SK-N-SH (cell line): Measurements from ENCODE around the gene PRKCQ. TPM values are rescaled to one million over a fixed set of nuclear protein-coding genes. Genes with fewer than 3 reads are reported as not detected.

Experiments
- CTCF ChIA-PET: fragments of 300-600, 350-600 bp; formaldehyde crosslinking; extraction: SDS; loops from one replicate; lab custom pipeline; 2021; lab: Yijun Ruan, JAX
- POLR2A ChIA-PET: fragments of 350-600 bp; sonication (Branson Sonifier 250); formaldehyde crosslinking; extraction: SDS; loops from one replicate; lab custom pipeline; 2020; ENCODE audit warnings: antibody characterized with exemption, inconsistent platforms; lab: Yijun Ruan, JAX
- DNase-seq: peaks from one replicate; pipeline ENCODE4 v3.0.0; 2012
- H2AFZ ChIP-seq: fragments of 200-600 bp; sonication (generic); 2 replicates; pipeline ENCODE4 v1.8.1; 2016; ENCODE audit warnings: antibody characterized with exemption, mild to moderate bottlenecking, low read depth
- H3F3A ChIP-seq: fragments of 200-600 bp; sonication (generic); replicated peaks from 2 replicates; pipeline ENCODE3; 2016; ENCODE audit warnings: antibody characterized with exemption, mild to moderate bottlenecking; ENCODE audit not compliant: insufficient read depth
- H3K27ac ChIP-seq, 2 experiments: fragments of 200-500 bp in 1 of 2; fragments of 200-600 bp in 1 of 2; sonication (Bioruptor generic) in 1 of 2; sonication (generic), shearing (Covaris generic) in 1 of 2; 2 replicates each; pipeline versions ENCODE4 v1.5.1 to v1.6.1; 2014 to 2016; ENCODE audit warnings: low read depth in 2 of 2, inconsistent platforms in 1 of 2, low read length in 1 of 2, mild to moderate bottlenecking in 1 of 2, mixed read lengths in 1 of 2
- H3K27me3 ChIP-seq: fragments of 200-600 bp; sonication (generic), shearing (Covaris generic); 2 replicates; pipeline ENCODE4 v1.6.1; 2016; ENCODE audit warnings: mixed run types; ENCODE audit not compliant: insufficient read depth
- H3K36me3 ChIP-seq, 2 experiments: fragments of 200-500 bp in 1 of 2; fragments of 200-600 bp in 1 of 2; sonication (Bioruptor generic) in 1 of 2; sonication (generic) in 1 of 2; replicated peaks in 1 of 2; 2 replicates each; pipeline versions ENCODE3 to v1.5.1; 2014 to 2016; ENCODE audit warnings: low read length in 1 of 2, mild to moderate bottlenecking in 1 of 2; ENCODE audit not compliant: insufficient read depth in 2 of 2, control insufficient read depth in 1 of 2
- H3K4me1 ChIP-seq, 2 experiments: fragments of 200-500 bp in 1 of 2; fragments of 200-600 bp in 1 of 2; sonication (Bioruptor generic) in 1 of 2; sonication (generic), shearing (Covaris generic) in 1 of 2; 2 replicates each; pipeline versions ENCODE4 v1.5.1 to v1.6.1; 2014 to 2016; ENCODE audit warnings: low read depth in 1 of 2, low read length in 1 of 2, mixed run types in 1 of 2; ENCODE audit not compliant: insufficient read depth in 2 of 2, control insufficient read depth in 1 of 2
- H3K4me2 ChIP-seq: fragments of 200-600 bp; sonication (generic), shearing (Covaris generic); 2 replicates; pipeline ENCODE4 v1.6.1; 2017; ENCODE audit warnings: mixed run types
- H3K4me3 ChIP-seq, 2 experiments: fragments of 200-500 bp in 1 of 2; fragments of 200-600 bp in 1 of 2; sonication (Bioruptor generic) in 1 of 2; sonication (generic), shearing (Covaris generic) in 1 of 2; 2 replicates each; pipeline versions ENCODE4 v1.5.1 to v1.8.1; 2014 to 2016; ENCODE audit warnings: low read depth in 2 of 2, inconsistent platforms in 1 of 2, low read length in 1 of 2, mild to moderate bottlenecking in 1 of 2, mixed read lengths in 1 of 2, moderate library complexity in 1 of 2
- H3K79me2 ChIP-seq: fragments of 200-600 bp; sonication (generic); 2 replicates; pipeline ENCODE4 v1.8.1; 2017; ENCODE audit warnings: mild to moderate bottlenecking; ENCODE audit not compliant: insufficient read depth
- H3K9ac ChIP-seq: fragments of 200-600 bp; sonication (generic); 2 replicates; pipeline ENCODE4 v1.6.1; 2017; ENCODE audit warnings: mixed run types
- H3K9me2 ChIP-seq: fragments of 200-600 bp; sonication (generic); 2 replicates; pipeline ENCODE4 v1.6.1; 2017; ENCODE audit warnings: mixed run types
- H3K9me3 ChIP-seq: fragments of 200-600 bp; sonication (generic); 2 replicates; pipeline ENCODE4 v1.6.1; 2017; ENCODE audit warnings: mixed run types, mild to moderate bottlenecking, moderate library complexity
- H4K20me1 ChIP-seq: fragments of 200-600 bp; sonication (generic); 2 replicates; pipeline ENCODE4 v1.6.1; 2017; ENCODE audit warnings: mild to moderate bottlenecking, mixed run types; ENCODE audit not compliant: insufficient read depth
- EP300 ChIP-seq, 2 experiments: IDR thresholded peaks; 2 replicates each; pipeline versions ENCODE4 v1.4.0 to v1.6.1; 2012; ENCODE audit warnings: borderline replicate concordance in 1 of 2, low read depth in 1 of 2, low read length in 1 of 2
- GATA2 ChIP-seq: sonication (generic); formaldehyde crosslinking; IDR thresholded peaks from 2 replicates; pipeline ENCODE4 v1.5.0; 2020; ENCODE audit warnings: mild to moderate bottlenecking, missing genetic modification reagents
- JUND ChIP-seq: IDR thresholded peaks from 2 replicates; pipeline ENCODE4 v1.4.0; 2012
- MAX ChIP-seq: IDR thresholded peaks from 2 replicates; pipeline ENCODE4 v1.4.0; 2012; ENCODE audit warnings: low read depth
- NFIC ChIP-seq: IDR thresholded peaks from 2 replicates; pipeline ENCODE4 v1.4.0; 2012; ENCODE audit warnings: borderline replicate concordance
- NRF1 ChIP-seq: IDR thresholded peaks from 2 replicates; pipeline ENCODE4 v1.6.1; 2012; ENCODE audit warnings: low read depth, mild to moderate bottlenecking, low read length
- RCOR1 ChIP-seq: fragments of 150-350 bp; IDR thresholded peaks from 2 replicates; pipeline ENCODE4 v1.6.1; 2017; ENCODE audit warnings: antibody characterized with exemption, low read length
- SIN3A ChIP-seq: IDR thresholded peaks from 2 replicates; pipeline ENCODE4 v1.6.1; 2012; ENCODE audit warnings: low read depth, mild to moderate bottlenecking, low read length, moderate library complexity, borderline replicate concordance
- SMC3 ChIP-seq: IDR thresholded peaks from 2 replicates; pipeline ENCODE4 v1.6.1; 2012; ENCODE audit warnings: low read depth, low read length, improper control_type of control experiment
- TAF1 ChIP-seq: IDR thresholded peaks from 2 replicates; pipeline ENCODE4 v1.6.1; 2012; ENCODE audit warnings: low read depth, mild to moderate bottlenecking, low read length, moderate library complexity, borderline replicate concordance
- TCF12 ChIP-seq: IDR thresholded peaks from 2 replicates; pipeline ENCODE4 v1.4.0; 2012
- ZBTB33 ChIP-seq: IDR thresholded peaks from 2 replicates; pipeline ENCODE4 v1.4.0; 2012; ENCODE audit warnings: low read depth, borderline replicate concordance
- WGBS: methylation state at CpG from one replicate; pipeline ENCODE4 v1.1.6; 2017; ENCODE audit warnings: low lambda C conversion rate; 5-methylcytosine and 5-hydroxymethylcytosine counted together
- polyA plus RNA-seq, 3 experiments: library from polyadenylated mRNA; depleted of rRNA; stranded (reverse); fragments of >200 nt; gene quantifications; 2 replicates each; pipeline ENCODE4 v1.2.3, GENCODE V29; 2012
- TF ChIP-seq, protein P1 (sequence below): IDR thresholded peaks from 2 replicates; pipeline ENCODE4 v1.6.1; 2012; ENCODE audit warnings: mild to moderate bottlenecking, low read depth, low read length, moderate library complexity

Gene PRKCQ
- polyA plus RNA-seq, 1 of the 3 experiments (the other 2 are of a cell fraction): 0.18 TPM

- 32% methylated on average over 5 of the region's 5 CpGs for WGBS
Measured at GRCh38 chr10:6597478-6597877, 17.4 kb upstream of the PRKCQ start.

More at GRCh38 chr10:6597478-6597877, 17.4 kb upstream of the PRKCQ start:
- Histone ChIP-seq H3K9me2 (no peaks in the 10 kb centered on the region), H3F3A (no peaks in the 10 kb centered on the region), H3K4me3 (no peak overlapping the region), H3K27ac (no peak overlapping the region), H3K4me1 (no peaks in the 10 kb centered on the region; a peak in 1 of 4 replicates), H3K4me2 (no peak overlapping the region), H3K79me2 (no peaks in the 10 kb centered on the region), H3K9me3 (no peaks in the 10 kb centered on the region), H2AFZ (no peak overlapping the region), H3K36me3 (no peaks in the 10 kb centered on the region), H4K20me1 (no peaks in the 10 kb centered on the region), H3K9ac (no peak overlapping the region), H3K27me3 (no peaks in the 10 kb centered on the region)
- POLR2A ChIA-PET: no interaction called here
- TF ChIP-seq TCF12: no peak
- no peak for TF ChIP-seq MAX
- no peak for TF ChIP-seq EP300 (IDR thresholded peaks at IDR 0.05; ENCODE audit: borderline replicate concordance in 1 of 2, low read depth in 1 of 2, low read length in 1 of 2)
- TF ChIP-seq ZBTB33: no peak
- TF ChIP-seq JUND: no peak
- no peak for TF ChIP-seq TAF1
- TF ChIP-seq RCOR1: no peak
- no peak for TF ChIP-seq GATA2 (CRISPR knock-in tag)
- no peak for TF ChIP-seq NRF1
- no peak for TF ChIP-seq NFIC
- no peak for TF ChIP-seq SMC3
- no peak for TF ChIP-seq SIN3A
- TF ChIP-seq, protein P1, sequence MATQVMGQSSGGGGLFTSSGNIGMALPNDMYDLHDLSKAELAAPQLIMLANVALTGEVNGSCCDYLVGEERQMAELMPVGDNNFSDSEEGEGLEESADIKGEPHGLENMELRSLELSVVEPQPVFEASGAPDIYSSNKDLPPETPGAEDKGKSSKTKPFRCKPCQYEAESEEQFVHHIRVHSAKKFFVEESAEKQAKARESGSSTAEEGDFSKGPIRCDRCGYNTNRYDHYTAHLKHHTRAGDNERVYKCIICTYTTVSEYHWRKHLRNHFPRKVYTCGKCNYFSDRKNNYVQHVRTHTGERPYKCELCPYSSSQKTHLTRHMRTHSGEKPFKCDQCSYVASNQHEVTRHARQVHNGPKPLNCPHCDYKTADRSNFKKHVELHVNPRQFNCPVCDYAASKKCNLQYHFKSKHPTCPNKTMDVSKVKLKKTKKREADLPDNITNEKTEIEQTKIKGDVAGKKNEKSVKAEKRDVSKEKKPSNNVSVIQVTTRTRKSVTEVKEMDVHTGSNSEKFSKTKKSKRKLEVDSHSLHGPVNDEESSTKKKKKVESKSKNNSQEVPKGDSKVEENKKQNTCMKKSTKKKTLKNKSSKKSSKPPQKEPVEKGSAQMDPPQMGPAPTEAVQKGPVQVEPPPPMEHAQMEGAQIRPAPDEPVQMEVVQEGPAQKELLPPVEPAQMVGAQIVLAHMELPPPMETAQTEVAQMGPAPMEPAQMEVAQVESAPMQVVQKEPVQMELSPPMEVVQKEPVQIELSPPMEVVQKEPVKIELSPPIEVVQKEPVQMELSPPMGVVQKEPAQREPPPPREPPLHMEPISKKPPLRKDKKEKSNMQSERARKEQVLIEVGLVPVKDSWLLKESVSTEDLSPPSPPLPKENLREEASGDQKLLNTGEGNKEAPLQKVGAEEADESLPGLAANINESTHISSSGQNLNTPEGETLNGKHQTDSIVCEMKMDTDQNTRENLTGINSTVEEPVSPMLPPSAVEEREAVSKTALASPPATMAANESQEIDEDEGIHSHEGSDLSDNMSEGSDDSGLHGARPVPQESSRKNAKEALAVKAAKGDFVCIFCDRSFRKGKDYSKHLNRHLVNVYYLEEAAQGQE: no peak
- CTCF ChIA-PET: no interaction called here
- no peak for DNase-seq
